Activated CD4-positive, CD25-positive, alpha-beta regulatory T cell treated with anti-CD3 and anti-CD28 coated beads, Interleukin-2, amount 50 U/mL, for 24 hours (primary cell): ENCODE data around the gene FBLN2.
A peak's percentile ranks its signal among the peaks of the same experiment; 100 is the strongest.

ENCODE experiments used
- ATAC-seq, 2 donors: fragments of 150-1000 bp; cut with Tn5 transposase; one replicate each; pipeline ENCODE4 v1.10.0; 2021; ENCODE audit warnings: mild to moderate bottlenecking in 1 of 2, moderate library complexity in 1 of 2

Gene FBLN2

GRCh38 chr3:13627681-13628080 is 78.8 kb downstream of the FBLN2 start:
- no peak for ATAC-seq

GRCh38 chr3:13628432-13628831 is 79.5 kb downstream of the FBLN2 start:
- ATAC-seq, result no peak

GRCh38 chr3:13628841-13629551 is 80.1 kb downstream of the FBLN2 start:
- ATAC-seq, result no peak

GRCh38 chr3:13629644-13630043 is 80.7 kb downstream of the FBLN2 start:
- no peak for ATAC-seq

GRCh38 chr3:13631256-13631655 is 82.3 kb downstream of the FBLN2 start:
- ATAC-seq, result no peak

GRCh38 chr3:13633176-13633575 is 84.3 kb downstream of the FBLN2 start:
- ATAC-seq, result no peak

- no peak for ATAC-seq
Observed at GRCh38 chr3:13634151-13634550, 85.2 kb downstream of the FBLN2 start.

- ATAC-seq, result no peak
Observed at GRCh38 chr3:13634615-13635014, 85.7 kb downstream of the FBLN2 start.

- no peak for ATAC-seq
Observed at GRCh38 chr3:13636186-13636585, 87.3 kb downstream of the FBLN2 start.

GRCh38 chr3:13636874-13637273 is 87.9 kb downstream of the FBLN2 start:
- ATAC-seq, result no peak

- ATAC-seq, result no peak
Observed at GRCh38 chr3:13637311-13637891, 88.5 kb downstream of the FBLN2 start.

GRCh38 chr3:13637953-13638352 is 89.0 kb downstream of the FBLN2 start:
- ATAC-seq, result no peak

- no peak for ATAC-seq
Observed at GRCh38 chr3:13638927-13639326, 90.0 kb downstream of the FBLN2 start.

GRCh38 chr3:13642597-13642996 is 93.7 kb downstream of the FBLN2 start:
- ATAC-seq, result no peak

GRCh38 chr3:13644341-13645117 is 95.6 kb downstream of the FBLN2 start:
- ATAC-seq, result no peak

- ATAC-seq, result no peak
Observed at GRCh38 chr3:13645801-13646637, 97.1 kb downstream of the FBLN2 start.

- ATAC-seq, result no peak
Observed at GRCh38 chr3:13647298-13648059, 98.6 kb downstream of the FBLN2 start.

GRCh38 chr3:13648060-13649001 is 99.4 kb downstream of the FBLN2 start:
- peak; percentile 32 to 35 for ATAC-seq

- peak; percentile 57 to 68 for ATAC-seq
Observed at GRCh38 chr3:13650210-13651056, 101.5 kb downstream of the FBLN2 start.

GRCh38 chr3:13651057-13651400 is 102.1 kb downstream of the FBLN2 start:
- no peak for ATAC-seq
